HUES6 (cell line): ENCODE measurements around the gene CLCN7.
A peak's percentile ranks its signal among the peaks of the same experiment; 100 is the strongest.

ENCODE experiments used
- H3K27ac ChIP-seq: 2 replicates; pipeline ENCODE4 v1.7.0; 2013; ENCODE audit warnings: low read depth, mild to moderate bottlenecking, low read length, inconsistent platforms
- H3K27me3 ChIP-seq: 2 replicates; pipeline ENCODE4 v1.6.1; 2013; ENCODE audit warnings: low read length; ENCODE audit not compliant: control insufficient read depth, insufficient read depth
- H3K36me3 ChIP-seq: 2 replicates; pipeline ENCODE4 v1.6.1; 2013; ENCODE audit warnings: low read length; ENCODE audit not compliant: control insufficient read depth, insufficient read depth
- H3K4me1 ChIP-seq: 2 replicates; pipeline ENCODE4 v1.6.1; 2013; ENCODE audit warnings: low read length; ENCODE audit not compliant: control insufficient read depth, insufficient read depth
- H3K4me3 ChIP-seq: 2 replicates; pipeline ENCODE4 v1.5.1; 2013; ENCODE audit warnings: low read depth, low read length
- H3K9ac ChIP-seq: one replicate; pipeline ENCODE4 v1.6.1; 2013; ENCODE audit warnings: mild to moderate bottlenecking, low read length
- H3K9me3 ChIP-seq: 2 replicates; pipeline ENCODE4 v1.6.1; 2013; ENCODE audit warnings: low read depth, low read length; ENCODE audit not compliant: control insufficient read depth, insufficient read depth

Gene CLCN7

DNA sequence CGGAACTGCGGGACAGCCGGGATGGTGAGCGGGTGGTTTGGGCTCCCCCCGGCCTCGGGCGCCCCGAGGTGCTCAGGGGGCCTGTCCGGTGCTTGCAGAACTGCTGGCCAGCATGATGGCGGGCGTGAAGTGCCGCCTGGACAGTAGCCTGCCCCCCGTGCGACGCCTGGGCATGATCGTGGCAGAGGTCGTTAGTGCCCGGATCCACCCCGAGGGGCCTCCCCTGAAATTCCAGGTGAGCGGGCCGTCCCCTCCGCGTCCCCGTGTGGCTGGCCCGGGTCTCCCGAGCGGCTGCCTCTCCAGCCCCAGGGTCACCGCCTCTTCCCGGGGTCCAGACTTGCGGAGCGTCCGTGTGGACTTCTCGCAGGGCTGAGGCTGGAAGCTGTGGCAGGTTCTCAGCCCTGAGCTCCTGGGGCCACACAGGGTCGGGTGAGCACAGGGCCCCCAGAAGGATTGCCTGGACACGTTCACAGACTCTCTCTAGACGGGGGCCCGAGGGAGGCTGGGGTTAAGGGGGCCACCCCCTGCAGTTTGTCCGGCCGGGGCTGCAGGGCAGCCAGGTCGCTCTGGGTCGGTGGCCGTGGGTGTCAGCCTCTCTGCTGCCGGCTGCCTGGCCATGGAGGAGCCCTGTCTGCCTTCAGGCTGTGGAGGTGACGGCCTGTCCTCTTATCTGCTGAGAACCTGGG, 25.8 kb upstream of the CLCN7 start:
- Histone ChIP-seq H3K4me1 (no peaks in the 10 kb centered on the region), H3K36me3 (peaks cover 76% of the 10 kb centered on the region), H3K27ac (no peak overlapping the region), H3K27me3 (no peaks in the 10 kb centered on the region), H3K9me3 (no peaks in the 10 kb centered on the region), H3K4me3 (no peak overlapping the region), H3K9ac (no peak overlapping the region)

DNA sequence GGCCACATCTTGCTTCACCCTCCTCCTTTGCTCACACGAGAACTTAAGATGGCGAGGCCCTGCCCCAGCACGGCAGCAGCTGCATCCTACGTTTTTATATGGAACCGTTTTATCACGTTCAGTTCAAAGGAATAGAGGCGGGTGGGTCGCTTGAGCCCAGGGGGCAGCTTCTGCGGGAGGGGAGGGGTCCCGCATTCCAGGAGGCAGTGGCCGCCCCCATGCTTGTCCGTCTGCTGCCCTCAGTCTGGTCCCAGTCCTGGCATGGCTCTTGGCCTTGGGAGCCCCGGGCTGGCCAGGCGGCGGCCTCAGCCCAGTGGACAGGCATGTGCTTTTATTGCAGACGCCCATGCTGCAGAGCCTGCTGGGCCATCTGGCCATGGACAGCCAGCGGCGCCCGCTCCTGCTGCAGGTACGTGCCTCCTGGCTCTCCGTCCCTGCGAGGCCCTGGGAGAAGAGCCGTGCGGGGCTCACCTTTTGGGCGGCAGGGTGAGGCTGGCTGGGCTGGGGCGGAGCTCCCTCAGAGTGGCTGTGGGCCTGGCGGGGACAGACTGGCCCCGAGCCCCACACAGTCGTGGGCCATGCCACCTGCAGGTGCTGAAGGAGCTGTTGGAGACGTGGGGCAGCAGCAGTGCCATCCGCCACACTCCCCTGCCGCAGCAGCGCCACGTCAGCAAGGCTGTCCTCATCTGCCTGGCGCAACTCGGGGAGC, 25.1 kb upstream of the CLCN7 start:
- Histone ChIP-seq H3K9me3 (no peaks in the 10 kb centered on the region), H3K4me1 (no peaks in the 10 kb centered on the region), H3K27me3 (no peaks in the 10 kb centered on the region), H3K9ac (no peak overlapping the region), H3K36me3 (peaks cover 81% of the 10 kb centered on the region), H3K4me3 (no peak overlapping the region), H3K27ac (no peak overlapping the region)

DNA sequence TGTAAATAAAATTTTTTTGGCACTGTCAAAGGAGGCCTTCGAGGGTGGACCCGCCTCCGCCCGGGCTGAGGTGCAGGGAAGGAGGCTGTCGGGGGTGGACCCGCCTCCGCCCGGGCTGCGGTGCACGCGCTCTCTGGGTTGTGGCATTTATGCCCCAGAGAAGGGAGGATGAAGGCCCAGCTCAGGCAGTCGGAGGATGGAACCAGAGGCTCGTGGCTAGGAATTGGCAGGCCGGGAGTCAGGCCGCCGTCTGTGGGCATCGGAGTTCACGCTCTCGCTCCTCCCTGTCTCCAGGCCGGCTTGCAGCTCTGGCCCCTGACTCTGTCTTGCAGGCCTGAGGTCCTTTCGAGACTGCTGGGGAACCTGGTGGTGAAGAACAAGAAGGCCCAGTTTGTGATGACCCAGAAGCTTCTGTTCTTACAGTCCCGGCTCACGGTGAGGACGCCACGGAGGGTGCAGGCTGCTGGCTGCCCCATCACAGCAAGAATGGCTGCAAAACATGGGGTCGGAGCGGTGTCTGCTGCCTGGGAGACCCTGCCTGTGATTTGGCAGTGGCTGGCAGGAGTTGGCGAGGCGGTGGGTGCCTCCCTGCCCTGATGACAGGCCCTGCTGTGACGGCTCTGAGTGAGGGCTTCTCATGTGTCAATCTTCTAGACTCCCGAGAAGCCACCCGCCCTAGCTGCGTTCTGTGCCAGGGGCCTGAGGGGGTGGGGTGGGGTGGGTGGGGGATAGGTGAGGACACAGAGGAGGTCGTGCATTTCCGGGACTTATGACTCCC, 24.3 kb upstream of the CLCN7 start:
- no peak overlapping the region for H3K4me3 ChIP-seq
- H3K27me3 ChIP-seq, result no peaks in the 10 kb centered on the region
- H3K9me3 ChIP-seq, result no peaks in the 10 kb centered on the region
- peaks cover 85% of the 10 kb centered on the region for H3K36me3 ChIP-seq
- no peaks in the 10 kb centered on the region for H3K4me1 ChIP-seq
- no peak overlapping the region for H3K9ac ChIP-seq
- H3K27ac ChIP-seq, result no peak overlapping the region

DNA sequence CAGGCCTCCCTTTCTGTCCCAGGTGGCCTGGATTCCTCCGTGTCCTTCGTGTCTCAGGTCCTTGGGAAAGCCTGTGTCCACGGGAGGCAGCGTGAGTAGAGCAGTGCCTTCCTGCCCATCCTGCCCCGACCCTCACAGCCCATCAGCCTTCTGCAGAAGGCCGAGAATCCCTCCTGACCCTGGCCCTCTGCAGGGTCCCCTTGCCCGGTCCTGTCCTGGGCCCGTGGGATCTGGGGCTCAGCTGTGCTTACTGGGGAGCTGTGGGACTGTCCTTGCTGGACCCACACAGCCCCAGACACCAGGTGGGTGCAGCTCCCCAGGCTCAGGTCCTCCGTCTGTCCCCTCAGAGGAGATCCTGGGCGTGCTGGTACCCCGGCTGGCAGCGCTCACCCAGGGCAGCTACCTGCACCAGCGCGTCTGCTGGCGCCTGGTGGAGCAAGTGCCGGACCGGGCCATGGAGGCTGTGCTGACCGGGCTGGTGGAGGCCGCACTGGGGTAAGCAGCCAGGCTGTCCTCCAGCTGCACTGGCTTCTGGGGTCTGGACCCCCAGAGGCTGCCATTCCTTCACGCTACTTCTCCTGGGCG, 22.3 kb upstream of the CLCN7 start:
- peaks cover 67% of the 10 kb centered on the region for H3K36me3 ChIP-seq
- peaks cover 5% of the 10 kb centered on the region for H3K4me1 ChIP-seq
- H3K9ac ChIP-seq, result no peak overlapping the region
- H3K9me3 ChIP-seq, result no peaks in the 10 kb centered on the region
- H3K27ac ChIP-seq, result no peak overlapping the region
- no peak overlapping the region for H3K4me3 ChIP-seq
- H3K27me3 ChIP-seq, result no peaks in the 10 kb centered on the region

DNA sequence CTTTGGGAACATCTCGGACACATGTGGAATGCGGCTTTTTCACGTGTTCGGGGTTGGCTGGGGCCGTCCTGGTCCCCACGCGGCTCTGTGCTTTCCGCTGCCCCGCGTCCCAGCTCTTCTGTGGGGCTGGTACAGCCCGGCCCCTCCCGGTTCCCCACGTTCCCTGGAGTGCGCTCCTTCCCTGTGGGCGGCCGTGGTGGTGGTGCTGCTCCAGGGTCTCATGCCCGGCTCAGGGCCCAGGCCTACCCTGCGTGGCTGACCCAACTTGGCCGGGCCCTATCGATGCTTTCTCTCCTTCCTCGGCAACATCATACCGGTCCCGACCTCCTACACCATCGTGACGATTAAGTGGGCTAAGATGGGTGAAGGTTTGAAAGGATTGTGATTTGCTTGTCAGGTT, 21.6 kb upstream of the CLCN7 start:
- H3K4me1 ChIP-seq, result peaks cover 5% of the 10 kb centered on the region
- no peak overlapping the region for H3K9ac ChIP-seq
- H3K27me3 ChIP-seq, result no peaks in the 10 kb centered on the region
- peaks cover 61% of the 10 kb centered on the region for H3K36me3 ChIP-seq
- H3K9me3 ChIP-seq, result no peaks in the 10 kb centered on the region
- H3K27ac ChIP-seq, result no peak overlapping the region
- no peak overlapping the region for H3K4me3 ChIP-seq

- H3K9ac ChIP-seq, result no peak overlapping the region
- peaks cover 55% of the 10 kb centered on the region for H3K36me3 ChIP-seq
- no peak overlapping the region for H3K27ac ChIP-seq
- H3K9me3 ChIP-seq, result no peaks in the 10 kb centered on the region
- H3K4me1 ChIP-seq, result peaks cover 5% of the 10 kb centered on the region
- no peaks in the 10 kb centered on the region for H3K27me3 ChIP-seq
- H3K4me3 ChIP-seq, result no peak overlapping the region
Measured at GRCh38 chr16:1495889-1496262, 21.0 kb upstream of the CLCN7 start.

- peaks cover 5% of the 10 kb centered on the region for H3K4me1 ChIP-seq
- H3K9me3 ChIP-seq, result no peaks in the 10 kb centered on the region
- no peak overlapping the region for H3K4me3 ChIP-seq
- H3K27me3 ChIP-seq, result no peaks in the 10 kb centered on the region
- no peak overlapping the region for H3K27ac ChIP-seq
- H3K9ac ChIP-seq, result no peak overlapping the region
- peaks cover 51% of the 10 kb centered on the region for H3K36me3 ChIP-seq
Measured at GRCh38 chr16:1495211-1495888, 20.5 kb upstream of the CLCN7 start.

DNA sequence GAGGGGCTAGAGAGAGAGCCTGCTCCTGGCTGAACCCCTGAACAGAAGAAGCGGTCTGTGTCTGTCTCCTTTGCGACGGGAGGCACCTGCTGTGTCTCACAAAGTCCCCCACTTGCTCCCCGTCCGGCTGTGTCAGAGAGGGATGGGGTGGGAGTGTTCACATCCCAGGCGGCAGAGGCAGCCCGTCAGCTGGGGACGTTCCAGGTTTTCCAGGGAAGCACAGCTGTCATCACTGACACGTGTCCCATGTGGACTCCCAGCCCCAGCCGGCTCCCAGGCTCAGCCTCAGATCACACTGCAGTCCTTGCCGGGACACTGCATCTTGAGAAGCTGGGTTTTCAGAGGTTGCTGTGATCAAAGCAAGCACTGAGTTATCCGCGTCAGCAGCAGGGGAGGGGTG, 19.9 kb upstream of the CLCN7 start:
- Histone ChIP-seq H3K27me3 (no peaks in the 10 kb centered on the region), H3K4me1 (peaks cover 5% of the 10 kb centered on the region), H3K27ac (no peak overlapping the region), H3K36me3 (peaks cover 44% of the 10 kb centered on the region), H3K9me3 (no peaks in the 10 kb centered on the region), H3K4me3 (0 out of 2 replicates have a peak overlapping the region, but pooled peaks have one; percentile 89), H3K9ac (no peak overlapping the region)

GRCh38 chr16:1494129-1494640, 19.4 kb upstream of the CLCN7 start:
- Histone ChIP-seq H3K4me3 (peak overlapping the region; percentile 89), H3K9me3 (no peaks in the 10 kb centered on the region), H3K27me3 (no peaks in the 10 kb centered on the region), H3K36me3 (peaks cover 40% of the 10 kb centered on the region), H3K9ac (peak overlapping the region; percentile 96), H3K4me1 (peaks cover 5% of the 10 kb centered on the region), H3K27ac (no peak overlapping the region)

GRCh38 chr16:1493746-1494094, 18.9 kb upstream of the CLCN7 start:
- no peaks in the 10 kb centered on the region for H3K9me3 ChIP-seq
- H3K4me3 ChIP-seq, result peak overlapping the region; percentile 89
- peak overlapping the region; percentile 96 for H3K9ac ChIP-seq
- peaks cover 5% of the 10 kb centered on the region for H3K4me1 ChIP-seq
- peaks cover 36% of the 10 kb centered on the region for H3K36me3 ChIP-seq
- no peaks in the 10 kb centered on the region for H3K27me3 ChIP-seq
- peak overlapping the region; percentile 96 for H3K27ac ChIP-seq
